ENCODE data around the gene LAX1. TPM values are rescaled to one million over a fixed set of nuclear protein-coding genes. Genes with fewer than 3 reads are reported as not detected.

Gene LAX1
- total RNA-seq, 2 donors from 2014 or later = not detected

DNA sequence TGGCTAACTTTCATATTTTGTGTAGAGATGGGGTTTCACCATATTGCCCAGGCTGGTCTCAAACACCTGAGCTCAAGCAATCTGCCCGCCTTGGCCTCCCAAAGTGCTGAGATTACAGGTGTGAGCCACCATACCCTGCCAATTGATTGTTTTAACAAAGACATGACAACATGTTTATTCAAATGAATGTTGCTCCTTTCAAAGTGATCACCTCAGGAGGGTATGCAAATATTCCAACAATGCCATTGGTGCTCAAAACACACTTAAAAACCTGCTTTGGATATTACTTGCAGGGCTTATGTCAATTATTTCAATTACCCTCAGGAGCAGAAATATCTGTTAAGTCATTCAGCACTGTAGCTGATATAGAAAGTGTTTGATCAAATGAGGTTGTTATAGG is 7.9 kb downstream of the LAX1 start:
- no peak for DNase-seq (ENCODE audit: low spot score)
- Histone ChIP-seq H3K27me3 (no peaks in the 10 kb centered on the region), H3K9me3 (no peaks in the 10 kb centered on the region), H3K4me3 (no peak overlapping the region), H3K4me1 (peaks cover 0 to 21% of the 10 kb centered on the region in 2 donors), H3K36me3 (no peaks in the 10 kb centered on the region), H3K27ac (no peak overlapping the region)
- TF ChIP-seq, protein P1, sequence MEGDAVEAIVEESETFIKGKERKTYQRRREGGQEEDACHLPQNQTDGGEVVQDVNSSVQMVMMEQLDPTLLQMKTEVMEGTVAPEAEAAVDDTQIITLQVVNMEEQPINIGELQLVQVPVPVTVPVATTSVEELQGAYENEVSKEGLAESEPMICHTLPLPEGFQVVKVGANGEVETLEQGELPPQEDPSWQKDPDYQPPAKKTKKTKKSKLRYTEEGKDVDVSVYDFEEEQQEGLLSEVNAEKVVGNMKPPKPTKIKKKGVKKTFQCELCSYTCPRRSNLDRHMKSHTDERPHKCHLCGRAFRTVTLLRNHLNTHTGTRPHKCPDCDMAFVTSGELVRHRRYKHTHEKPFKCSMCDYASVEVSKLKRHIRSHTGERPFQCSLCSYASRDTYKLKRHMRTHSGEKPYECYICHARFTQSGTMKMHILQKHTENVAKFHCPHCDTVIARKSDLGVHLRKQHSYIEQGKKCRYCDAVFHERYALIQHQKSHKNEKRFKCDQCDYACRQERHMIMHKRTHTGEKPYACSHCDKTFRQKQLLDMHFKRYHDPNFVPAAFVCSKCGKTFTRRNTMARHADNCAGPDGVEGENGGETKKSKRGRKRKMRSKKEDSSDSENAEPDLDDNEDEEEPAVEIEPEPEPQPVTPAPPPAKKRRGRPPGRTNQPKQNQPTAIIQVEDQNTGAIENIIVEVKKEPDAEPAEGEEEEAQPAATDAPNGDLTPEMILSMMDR (IDR thresholded peaks at IDR 0.05) = no peak

DNA sequence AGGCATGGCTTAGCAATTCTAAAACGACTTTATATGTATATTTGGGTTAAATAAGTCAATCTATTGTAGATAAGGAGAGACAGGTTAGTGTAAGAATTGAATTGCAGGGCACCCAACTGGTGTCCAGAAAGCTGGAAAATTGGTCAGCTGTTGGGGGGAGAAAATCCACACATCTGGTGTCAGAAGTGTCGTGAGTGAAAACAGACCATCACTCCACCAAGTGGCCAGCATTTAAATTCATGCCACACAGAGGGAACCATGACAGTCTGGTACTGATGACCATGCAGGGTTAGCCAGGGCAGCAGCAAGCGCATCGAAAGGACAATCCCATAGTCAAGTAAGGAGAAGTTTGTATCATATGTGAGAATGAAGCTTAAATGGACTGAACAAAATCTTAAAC is 11.7 kb downstream of the LAX1 start:
- peaks cover 0 to 5% of the 10 kb centered on the region in 2 donors for H3K4me1 ChIP-seq
- no peak for DNase-seq (ENCODE audit: low spot score)

GRCh38 chr1:203777596-203777995 is 12.6 kb downstream of the LAX1 start:
- no peaks in the 10 kb centered on the region for H3K9me3 ChIP-seq
- H3K27me3 ChIP-seq = no peaks in the 10 kb centered on the region
- no peaks in the 10 kb centered on the region for H3K36me3 ChIP-seq
- H3K4me1 ChIP-seq = no peaks in the 10 kb centered on the region
- no peak overlapping the region for H3K27ac ChIP-seq
- TF ChIP-seq, protein P1 (IDR thresholded peaks at IDR 0.05) = no peak
- DNase-seq (ENCODE audit: low spot score) = no peak
- no peak overlapping the region for H3K4me3 ChIP-seq

More for the DNA sequence above, 11.7 kb downstream of the LAX1 start:
- no peaks in the 10 kb centered on the region for H3K9me3 ChIP-seq
- H3K4me3 ChIP-seq = no peak overlapping the region
- H3K27ac ChIP-seq = no peak overlapping the region
- H3K27me3 ChIP-seq = no peaks in the 10 kb centered on the region
- TF ChIP-seq, protein P1 (IDR thresholded peaks at IDR 0.05) = peak in 1 of 2 donors; percentile 39
- no peaks in the 10 kb centered on the region for H3K36me3 ChIP-seq

DNA sequence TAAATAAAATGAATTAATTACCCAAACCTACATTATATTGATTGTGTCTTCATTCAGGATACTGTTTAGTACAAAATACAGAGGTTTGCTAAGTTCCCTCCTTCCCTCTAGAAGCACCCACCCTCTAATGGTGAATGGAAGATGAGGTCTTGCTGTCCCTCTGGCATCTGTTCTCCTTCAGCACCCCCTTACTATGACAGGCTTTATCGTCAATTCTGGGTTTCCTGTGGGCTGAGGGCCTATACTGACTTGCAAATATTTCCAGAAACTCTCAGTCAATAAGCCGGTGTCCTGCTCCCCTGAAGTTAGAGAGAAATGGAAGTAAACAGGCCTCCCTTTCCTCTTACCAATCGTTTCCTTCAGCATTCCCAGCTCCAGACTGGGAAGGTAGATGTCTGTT is 13.2 kb downstream of the LAX1 start:
- TF ChIP-seq, protein P1 (IDR thresholded peaks at IDR 0.05) = no peak

DNA sequence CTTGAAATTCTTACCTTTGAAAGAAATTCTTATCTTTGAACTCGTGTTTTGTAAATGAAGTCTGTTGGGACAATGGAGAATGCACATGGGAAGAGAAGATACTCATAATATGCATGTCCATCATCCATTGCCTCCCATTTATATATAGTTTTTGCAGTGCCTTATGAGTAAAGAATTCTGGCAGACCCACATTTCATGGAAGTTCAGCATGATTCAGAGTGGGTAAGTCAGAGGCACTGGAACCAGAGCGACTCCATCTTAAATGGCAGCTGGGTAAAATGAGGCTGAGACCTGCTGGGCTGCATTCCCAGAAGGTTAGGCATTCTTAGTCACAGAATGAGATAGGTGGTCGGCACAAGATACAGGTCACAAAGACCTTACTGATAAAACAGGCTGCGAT is 13.8 kb downstream of the LAX1 start:
- no peak overlapping the region for H3K27ac ChIP-seq

More for the DNA sequence above, 13.2 kb downstream of the LAX1 start:
- no peaks in the 10 kb centered on the region for H3K4me1 ChIP-seq
- no peak overlapping the region for H3K4me3 ChIP-seq
- H3K36me3 ChIP-seq = no peaks in the 10 kb centered on the region
- H3K9me3 ChIP-seq = no peaks in the 10 kb centered on the region
- DNase-seq (ENCODE audit: low spot score) = no peak
- H3K27ac ChIP-seq = no peak overlapping the region
- H3K27me3 ChIP-seq = no peaks in the 10 kb centered on the region

GRCh38 chr1:203781962-203782361 is 17.0 kb downstream of the LAX1 start:
- no peaks in the 10 kb centered on the region for H3K27me3 ChIP-seq
- H3K9me3 ChIP-seq = no peaks in the 10 kb centered on the region
- TF ChIP-seq, protein P1 (IDR thresholded peaks at IDR 0.05) = no peak
- no peak overlapping the region for H3K4me3 ChIP-seq
- H3K27ac ChIP-seq = no peak overlapping the region
- no peaks in the 10 kb centered on the region for H3K4me1 ChIP-seq
- no peaks in the 10 kb centered on the region for H3K36me3 ChIP-seq
- DNase-seq (ENCODE audit: low spot score) = no peak

More for the DNA sequence above, 13.8 kb downstream of the LAX1 start:
- TF ChIP-seq, protein P1 (IDR thresholded peaks at IDR 0.05) = no peak
- Histone ChIP-seq H3K27me3 (no peaks in the 10 kb centered on the region), H3K36me3 (no peaks in the 10 kb centered on the region), H3K4me1 (no peaks in the 10 kb centered on the region), H3K9me3 (no peaks in the 10 kb centered on the region), H3K4me3 (no peak overlapping the region)
- DNase-seq (ENCODE audit: low spot score) = no peak

Measured in right atrium auricular region (tissue), 2 donors.